Astrocyte (in vitro differentiated cells and primary cell): Measurements from ENCODE around the gene CKMT2. TPM values are rescaled to one million over a fixed set of nuclear protein-coding genes. Genes with fewer than 3 reads are reported as not detected.
"Not testable (repeated sequence)": the region's sequence is repeated elsewhere in the genome, so short reads cannot be mapped to it uniquely, and the experiment has no call there.

Source experiments
- DNase-seq: peaks from one replicate; pipeline ENCODE4 v3.0.0-alpha.2; 2010; ENCODE audit warnings: low read depth
- FAIRE-seq: peaks from 2 replicates; lab custom pipeline; 2011; peaks lifted over from hg19 to GRCh38; lab: Jason Lieb, UNC
- H2AFZ ChIP-seq: 2 replicates; pipeline ENCODE4 v1.6.0; 2012; ENCODE audit warnings: low read depth, low read length, inconsistent platforms
- H3K27ac ChIP-seq: 2 replicates; pipeline ENCODE4 v1.5.1; 2011; ENCODE audit warnings: low read depth, low read length, inconsistent platforms
- H3K27me3 ChIP-seq: 2 replicates; pipeline ENCODE4 v1.6.0; 2011; ENCODE audit warnings: low read length, inconsistent platforms; ENCODE audit not compliant: insufficient read depth
- H3K36me3 ChIP-seq: 2 replicates; pipeline ENCODE4 v1.5.1; 2011; ENCODE audit warnings: low read length, inconsistent platforms; ENCODE audit not compliant: insufficient read depth
- H3K4me1 ChIP-seq: 2 replicates; pipeline ENCODE4 v1.5.1; 2011; ENCODE audit warnings: low read length, inconsistent platforms; ENCODE audit not compliant: insufficient read depth
- H3K4me2 ChIP-seq: 2 replicates; pipeline ENCODE4 v1.6.0; 2012; ENCODE audit warnings: low read length, inconsistent platforms
- H3K4me3 ChIP-seq: 2 replicates; pipeline ENCODE4 v1.5.1; 2011; ENCODE audit warnings: low read depth, mild to moderate bottlenecking, low read length, inconsistent platforms; ENCODE audit not compliant: insufficient read depth
- H3K79me2 ChIP-seq: 2 replicates; pipeline ENCODE4 v1.6.0; 2012; ENCODE audit warnings: mild to moderate bottlenecking, low read length, inconsistent platforms; ENCODE audit not compliant: insufficient read depth
- H3K9ac ChIP-seq: 2 replicates; pipeline ENCODE4 v1.6.0; 2012; ENCODE audit warnings: mild to moderate bottlenecking, low read length, inconsistent platforms
- H3K9me3 ChIP-seq: 2 replicates; pipeline ENCODE4 v1.5.1; 2012; ENCODE audit warnings: low read depth, mild to moderate bottlenecking, low read length, inconsistent platforms; ENCODE audit not compliant: insufficient read depth
- H4K20me1 ChIP-seq: 2 replicates; pipeline ENCODE4 v1.6.0; 2012; ENCODE audit warnings: low read length, inconsistent platforms; ENCODE audit not compliant: insufficient read depth
- H3K27ac Mint-ChIP-seq: one replicate; pipeline ENCODE4 v1.8.0; 2021; ENCODE audit warnings: mild to moderate bottlenecking, mixed read lengths; ENCODE audit not compliant: unreplicated experiment
- H3K27me3 Mint-ChIP-seq: one replicate; pipeline ENCODE4 v1.8.0; 2021; ENCODE audit warnings: low read depth, mixed read lengths; ENCODE audit not compliant: unreplicated experiment
- H3K36me3 Mint-ChIP-seq: one replicate; pipeline ENCODE4 v1.8.0; 2021; ENCODE audit warnings: low read depth, mixed read lengths; ENCODE audit not compliant: unreplicated experiment
- H3K4me1 Mint-ChIP-seq: one replicate; pipeline ENCODE4 v1.8.0; 2021; ENCODE audit warnings: low read depth, mixed read lengths; ENCODE audit not compliant: unreplicated experiment
- H3K4me3 Mint-ChIP-seq: one replicate; pipeline ENCODE4 v1.8.0; 2021; ENCODE audit warnings: mild to moderate bottlenecking, moderate library complexity, mixed read lengths; ENCODE audit not compliant: unreplicated experiment
- H3K9me3 Mint-ChIP-seq: one replicate; pipeline ENCODE4 v1.8.0; 2021; ENCODE audit warnings: mild to moderate bottlenecking, mixed read lengths; ENCODE audit not compliant: unreplicated experiment
- EZH2 ChIP-seq: IDR thresholded peaks from 2 replicates; pipeline ENCODE4 v1.6.1; 2012; ENCODE audit warnings: mild to moderate bottlenecking, low read length, inconsistent platforms; ENCODE audit not compliant: insufficient read depth
- total RNA-seq: library from RNA; stranded (reverse); gene quantifications from 2 replicates; pipeline ENCODE4 v1.2.1, GENCODE V29; 2021
- TF ChIP-seq, protein P1 (sequence below): IDR thresholded peaks from 2 replicates; pipeline ENCODE4 v1.5.1; 2011; ENCODE audit warnings: low read depth, mild to moderate bottlenecking, inconsistent platforms, low read length, moderate library complexity; ENCODE audit not compliant: insufficient read depth

CKMT2 gene
- total RNA-seq, 1 donor from 2014 or later: 0.18 TPM

DNA sequence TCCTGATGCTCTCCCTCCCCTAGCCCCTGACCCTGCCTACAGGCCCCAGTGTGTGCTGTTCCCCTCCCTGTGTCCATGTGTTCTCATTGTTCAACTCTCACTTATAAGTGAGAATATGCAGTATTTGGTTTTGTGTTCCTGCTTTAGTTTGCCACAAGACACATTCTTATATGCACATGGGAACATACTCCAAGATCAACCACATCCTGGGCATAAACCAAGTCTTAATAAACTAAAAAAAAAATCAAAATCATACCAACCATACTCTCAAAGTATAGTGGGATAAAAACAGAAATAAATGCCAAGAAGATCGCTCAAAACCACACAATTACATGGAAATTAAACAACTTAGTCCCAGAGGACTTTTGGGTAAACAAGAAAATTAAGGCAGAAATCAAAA lies 57.0 kb downstream of the CKMT2 start:
- Mint-ChIP-seq H3K27ac (no peak overlapping the region), H3K4me3 (no peak overlapping the region), H3K36me3 (peaks cover 9% of the 10 kb centered on the region), H3K9me3 (peaks cover 10% of the 10 kb centered on the region), H3K27me3 (no peaks in the 10 kb centered on the region), H3K4me1 (no peaks in the 10 kb centered on the region)
- no peak for DNase-seq
- TF ChIP-seq EZH2: no peak
- H3K79me2 ChIP-seq: peaks cover 63% of the 10 kb centered on the region
- no peak overlapping the region for H3K27ac ChIP-seq
- H3K4me2 ChIP-seq: no peak overlapping the region
- H4K20me1 ChIP-seq: peaks cover 14% of the 10 kb centered on the region
- no peaks in the 10 kb centered on the region for H3K27me3 ChIP-seq
- no peaks in the 10 kb centered on the region for H3K36me3 ChIP-seq
- no peaks in the 10 kb centered on the region for H3K9me3 ChIP-seq
- H3K4me3 ChIP-seq: no peak overlapping the region
- H3K4me1 ChIP-seq: no peaks in the 10 kb centered on the region
- FAIRE-seq: no peak
- no peak overlapping the region for H2AFZ ChIP-seq
- H3K9ac ChIP-seq: no peak overlapping the region

- DNase-seq (no peak), FAIRE-seq (no peak)
- TF ChIP-seq, protein P1, sequence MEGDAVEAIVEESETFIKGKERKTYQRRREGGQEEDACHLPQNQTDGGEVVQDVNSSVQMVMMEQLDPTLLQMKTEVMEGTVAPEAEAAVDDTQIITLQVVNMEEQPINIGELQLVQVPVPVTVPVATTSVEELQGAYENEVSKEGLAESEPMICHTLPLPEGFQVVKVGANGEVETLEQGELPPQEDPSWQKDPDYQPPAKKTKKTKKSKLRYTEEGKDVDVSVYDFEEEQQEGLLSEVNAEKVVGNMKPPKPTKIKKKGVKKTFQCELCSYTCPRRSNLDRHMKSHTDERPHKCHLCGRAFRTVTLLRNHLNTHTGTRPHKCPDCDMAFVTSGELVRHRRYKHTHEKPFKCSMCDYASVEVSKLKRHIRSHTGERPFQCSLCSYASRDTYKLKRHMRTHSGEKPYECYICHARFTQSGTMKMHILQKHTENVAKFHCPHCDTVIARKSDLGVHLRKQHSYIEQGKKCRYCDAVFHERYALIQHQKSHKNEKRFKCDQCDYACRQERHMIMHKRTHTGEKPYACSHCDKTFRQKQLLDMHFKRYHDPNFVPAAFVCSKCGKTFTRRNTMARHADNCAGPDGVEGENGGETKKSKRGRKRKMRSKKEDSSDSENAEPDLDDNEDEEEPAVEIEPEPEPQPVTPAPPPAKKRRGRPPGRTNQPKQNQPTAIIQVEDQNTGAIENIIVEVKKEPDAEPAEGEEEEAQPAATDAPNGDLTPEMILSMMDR: no peak
- TF ChIP-seq EZH2: no peak
- no peak overlapping the region for H3K9ac ChIP-seq
- H3K36me3 Mint-ChIP-seq: peaks cover 9% of the 10 kb centered on the region
- no peak overlapping the region for H2AFZ ChIP-seq
- no peaks in the 10 kb centered on the region for H3K9me3 ChIP-seq
- H3K4me2 ChIP-seq: no peak overlapping the region
- peaks cover 57% of the 10 kb centered on the region for H3K79me2 ChIP-seq
- no peaks in the 10 kb centered on the region for H3K4me1 Mint-ChIP-seq
- no peak overlapping the region for H3K4me3 ChIP-seq
- H3K27ac ChIP-seq: no peak overlapping the region
- no peaks in the 10 kb centered on the region for H3K4me1 ChIP-seq
- H3K27ac Mint-ChIP-seq: no peak overlapping the region
- H4K20me1 ChIP-seq: peaks cover 8% of the 10 kb centered on the region
- H3K27me3 ChIP-seq: no peaks in the 10 kb centered on the region
- H3K36me3 ChIP-seq: no peaks in the 10 kb centered on the region
- H3K4me3 Mint-ChIP-seq: no peak overlapping the region
- no peaks in the 10 kb centered on the region for H3K27me3 Mint-ChIP-seq
- H3K9me3 Mint-ChIP-seq: peaks cover 10% of the 10 kb centered on the region
Observed at GRCh38 chr5:81292130-81292529, 59.0 kb downstream of the CKMT2 start.

GRCh38 chr5:81294021-81294420 lies 60.9 kb downstream of the CKMT2 start:
- not testable (repeated sequence) for H3K36me3 Mint-ChIP-seq, H3K4me1 Mint-ChIP-seq, H2AFZ ChIP-seq, DNase-seq, H3K4me2 ChIP-seq, H3K27me3 Mint-ChIP-seq, H4K20me1 ChIP-seq, H3K9ac ChIP-seq, H3K9me3 Mint-ChIP-seq, H3K27me3 ChIP-seq, H3K9me3 ChIP-seq, H3K4me1 ChIP-seq, H3K4me3 ChIP-seq, H3K36me3 ChIP-seq, H3K27ac Mint-ChIP-seq, H3K4me3 Mint-ChIP-seq, H3K27ac ChIP-seq, FAIRE-seq
- peaks cover 63% of the 10 kb centered on the region for H3K79me2 ChIP-seq

- no peak for FAIRE-seq
- Mint-ChIP-seq H3K9me3 (peaks cover 3% of the 10 kb centered on the region), H3K36me3 (peaks cover 9% of the 10 kb centered on the region), H3K27ac (no peak overlapping the region), H3K27me3 (no peaks in the 10 kb centered on the region), H3K4me3 (no peak overlapping the region), H3K4me1 (peaks cover 12% of the 10 kb centered on the region)
- Histone ChIP-seq H2AFZ (no peak overlapping the region), H4K20me1 (peaks cover 4% of the 10 kb centered on the region), H3K27me3 (no peaks in the 10 kb centered on the region), H3K9me3 (no peaks in the 10 kb centered on the region), H3K4me1 (peaks cover 8% of the 10 kb centered on the region), H3K4me3 (no peak overlapping the region), H3K36me3 (no peaks in the 10 kb centered on the region), H3K9ac (no peak overlapping the region), H3K79me2 (peaks cover 63% of the 10 kb centered on the region), H3K27ac (no peak overlapping the region), H3K4me2 (no peak overlapping the region)
- no peak for DNase-seq
- TF ChIP-seq, protein P1: no peak
Observed at GRCh38 chr5:81297531-81297930, 64.4 kb downstream of the CKMT2 start.
